K562 (cell line): ENCODE data around the gene RGL2. TPM values are rescaled to one million over a fixed set of nuclear protein-coding genes. Genes with fewer than 3 reads are reported as not detected.

Source experiments
- ASH1L ChIP-seq: fragments of 450-650 bp; IDR thresholded peaks from 2 replicates; pipeline ENCODE4 v1.6.1; 2018; ENCODE audit warnings: borderline replicate concordance, mild to moderate bottlenecking, low read depth; ENCODE audit not compliant: partially characterized antibody
- CBX3 ChIP-seq, 2 experiments: IDR thresholded peaks; 1 replicate in 1 of 2; 2 replicates in 1 of 2; pipeline ENCODE4 v1.6.1; 2012; ENCODE audit warnings: inconsistent platforms in 2 of 2, low read length in 2 of 2, borderline replicate concordance in 1 of 2, control low read depth in 1 of 2
- HDGF ChIP-seq: fragments of 450-650 bp; IDR thresholded peaks from 2 replicates; pipeline ENCODE4 v1.6.1; 2016
- HLTF ChIP-seq: fragments of 450-650 bp; IDR thresholded peaks from 2 replicates; pipeline ENCODE4 v1.6.1; 2016
- KLF6 ChIP-seq: fragments of 250-450 bp; sonication (Bioruptor Pico); IDR thresholded peaks from 2 replicates; pipeline ENCODE4 v1.4.0; 2020; ENCODE audit warnings: mild to moderate bottlenecking, moderate library complexity, borderline replicate concordance
- LARP7 ChIP-seq: fragments of 450-650 bp; IDR thresholded peaks from 2 replicates; pipeline ENCODE4 v1.6.1; 2016
- MAX ChIP-seq: sonication (generic); formaldehyde crosslinking; IDR thresholded peaks from 2 replicates; pipeline ENCODE4 v1.9.0; 2022; ENCODE audit warnings: mild to moderate bottlenecking, missing genetic modification reagents
- MGA ChIP-seq: fragments of 450-650 bp; IDR thresholded peaks from 2 replicates; pipeline ENCODE4 v1.6.1; 2016; ENCODE audit warnings: mild to moderate bottlenecking, moderate library complexity
- RBM25 ChIP-seq: fragments of 200-400 bp; formaldehyde crosslinking; IDR thresholded peaks from 2 replicates; pipeline ENCODE4 v1.6.1; 2018; ENCODE audit warnings: low read length, low read depth, moderate library complexity; ENCODE audit not compliant: severe bottlenecking
- TAF1 ChIP-seq: IDR thresholded peaks from 2 replicates; pipeline ENCODE4 v1.6.1; 2011; ENCODE audit warnings: mild to moderate bottlenecking, low read length, moderate library complexity; ENCODE audit not compliant: insufficient read depth, control insufficient read depth, severe bottlenecking; ENCODE audit errors: extremely low read depth
- ZBTB11 ChIP-seq, 3 experiments: fragments of 200-800 bp in 1 of 3; fragments of 250-450 bp in 1 of 3; fragments of 450-650 bp in 1 of 3; sonication (Bioruptor Pico) in 1 of 3; sonication (Bioruptor generic) in 1 of 3; formaldehyde crosslinking in 1 of 3; IDR thresholded peaks; 2 replicates each; pipeline versions ENCODE4 v1.6.1 to v1.8.0; 2016 to 2022; ENCODE audit warnings: mild to moderate bottlenecking in 2 of 3, missing genetic modification characterization in 2 of 3, missing compliant biosample characterization in 1 of 3, moderate library complexity in 1 of 3
- polyA plus RNA-seq, 8 experiments: library from polyadenylated mRNA; depleted of rRNA in 4 of 8; stranded (reverse) in 5 of 8; unstranded in 3 of 8; fragments of >200 nt; fragmentation: Nextera tagmentation in 2 of 8; fragmentation: Illumina TruSeq in 1 of 8; extraction: Ambion mirVana in 2 of 8; extraction: Trizol in 1 of 8; gene quantifications; 2 replicates each; pipeline versions ENCODE4 v1.2.1 to v1.2.3, GENCODE V29; 2011 to 2014; ENCODE audit warnings: inconsistent platforms in 1 of 8, missing spikeins in 1 of 8
- total RNA-seq, 7 experiments: library from RNA; depleted of rRNA in 6 of 7; stranded (reverse); fragments of >200 nt in 6 of 7; fragmentation: Illumina TruSeq in 2 of 7; extraction: Trizol in 2 of 7; gene quantifications; 2 replicates each; pipeline versions ENCODE4 v1.2.1 to v1.2.3, GENCODE V29; 2011 to 2021; ENCODE audit warnings: low replicate concordance in 1 of 7

The RGL2 gene
- total and polyA plus RNA-seq, 9 of the 15 experiments (the other 6 are each of a cell fraction or from before 2014, with no cell fraction given) = 1.8 to 57.1 (median 19.5) TPM

- TF ChIP-seq LARP7 (0 out of 2 replicates have a peak, but pooled peaks have one; percentile 41), TAF1 (peak; percentile 44), KLF6 (CRISPR knock-in tag) (no peak), MGA (no peak; the same call in 1 of the 2 replicates), HDGF (0 out of 2 replicates have a peak, but pooled peaks have one; percentile 37), ASH1L (peak; percentile 80), RBM25 (peak; percentile 13), CBX3 (IDR thresholded peaks at IDR 0.05; ENCODE audit: borderline replicate concordance in 1 of 2, low read length in 2 of 2) (no peak), MAX (CRISPR knock-in tag) (0 out of 2 replicates have a peak, but pooled peaks have one; percentile 19), HLTF (peak; percentile 86), ZBTB11 (CRISPR knock-in tag; IDR thresholded peaks at IDR 0.05) (0 out of 6 replicates have a peak, but pooled peaks of 1 of the 3 experiments have one; percentile 35)
These were observed 19.1 kb upstream of the RGL2 start, which contains the start of gene ZBTB22 (continued) for GRCh38 chr6:33317669-33318425.
